ENCODE data around the gene CRTC1.

CRTC1 gene

GRCh38 chr19:18776736-18777135, 93.3 kb downstream of the CRTC1 start:
- Histone ChIP-seq H3K9me3 (ENCODE audit: insufficient read depth, low read length) (no peaks in the 10 kb centered on the region), H3K79me2 (ENCODE audit: insufficient read depth, low read length) (no peaks in the 10 kb centered on the region), H3K27ac (ENCODE audit: low read depth, low read length) (no peak overlapping the region), H4K20me1 (ENCODE audit: low read depth, low read length) (no peaks in the 10 kb centered on the region), H3K4me2 (ENCODE audit: low read depth, low read length, poor library complexity, severe bottlenecking) (no peak overlapping the region), H3K9me2 (replicated peaks; ENCODE audit: insufficient read depth, low read length) (no peaks in the 10 kb centered on the region), H3F3A (ENCODE audit: insufficient read depth) (no peaks in the 10 kb centered on the region), H3K36me3 (ENCODE audit: low read length) (no peaks in the 10 kb centered on the region), H2AFZ (ENCODE audit: low read depth, low read length, severe bottlenecking) (no peak overlapping the region), H3K4me3 (ENCODE audit: insufficient read depth, low read length, poor library complexity, severe bottlenecking) (no peak overlapping the region), H3K27me3 (ENCODE audit: low read length) (no peaks in the 10 kb centered on the region), H3K9ac (ENCODE audit: low read length) (no peak overlapping the region)
- no peak for TF ChIP-seq EZH2phosphoT487 (conservative IDR thresholded peaks at IDR 0.05; ENCODE audit: low read length)

- Histone ChIP-seq H3K4me2 (ENCODE audit: low read depth, low read length, poor library complexity, severe bottlenecking) (no peak overlapping the region), H3K9ac (ENCODE audit: low read length) (no peak overlapping the region), H3K36me3 (ENCODE audit: low read length) (no peaks in the 10 kb centered on the region), H2AFZ (ENCODE audit: low read depth, low read length, severe bottlenecking) (no peak overlapping the region), H4K20me1 (ENCODE audit: low read depth, low read length) (no peaks in the 10 kb centered on the region), H3K9me2 (replicated peaks; ENCODE audit: insufficient read depth, low read length) (no peaks in the 10 kb centered on the region), H3K27me3 (ENCODE audit: low read length) (no peaks in the 10 kb centered on the region), H3K4me3 (ENCODE audit: insufficient read depth, low read length, poor library complexity, severe bottlenecking) (no peak overlapping the region), H3K27ac (ENCODE audit: low read depth, low read length) (no peak overlapping the region), H3F3A (ENCODE audit: insufficient read depth) (no peaks in the 10 kb centered on the region), H3K9me3 (ENCODE audit: insufficient read depth, low read length) (no peaks in the 10 kb centered on the region), H3K79me2 (ENCODE audit: insufficient read depth, low read length) (no peaks in the 10 kb centered on the region)
- TF ChIP-seq CTCF (IDR thresholded peaks at IDR 0.05; ENCODE audit: insufficient read depth, low read length, poor library complexity, severe bottlenecking) (no peak), EZH2phosphoT487 (conservative IDR thresholded peaks at IDR 0.05; ENCODE audit: low read length) (no peak)
These were observed 94.0 kb downstream of the CRTC1 start for GRCh38 chr19:18777301-18778075.

- no peak overlapping the region for H3K27ac ChIP-seq (ENCODE audit: low read depth, low read length)
- H3K36me3 ChIP-seq (ENCODE audit: low read length): no peaks in the 10 kb centered on the region
- H3K9me2 ChIP-seq (replicated peaks; ENCODE audit: insufficient read depth, low read length): no peaks in the 10 kb centered on the region
- H3K9me3 ChIP-seq (ENCODE audit: insufficient read depth, low read length): no peaks in the 10 kb centered on the region
- no peaks in the 10 kb centered on the region for H3F3A ChIP-seq (ENCODE audit: insufficient read depth)
- H3K4me3 ChIP-seq (ENCODE audit: insufficient read depth, low read length, poor library complexity, severe bottlenecking): no peak overlapping the region
- H3K79me2 ChIP-seq (ENCODE audit: insufficient read depth, low read length): no peaks in the 10 kb centered on the region
- TF ChIP-seq EZH2phosphoT487 (conservative IDR thresholded peaks at IDR 0.05; ENCODE audit: low read length) (no peak), CTCF (IDR thresholded peaks at IDR 0.05; ENCODE audit: insufficient read depth, low read length, poor library complexity, severe bottlenecking) (no peak)
- no peaks in the 10 kb centered on the region for H3K27me3 ChIP-seq (ENCODE audit: low read length)
- H4K20me1 ChIP-seq (ENCODE audit: low read depth, low read length): no peaks in the 10 kb centered on the region
- H3K9ac ChIP-seq (ENCODE audit: low read length): no peak overlapping the region
- H2AFZ ChIP-seq (ENCODE audit: low read depth, low read length, severe bottlenecking): no peak overlapping the region
- H3K4me2 ChIP-seq (ENCODE audit: low read depth, low read length, poor library complexity, severe bottlenecking): no peak overlapping the region
These were observed 94.6 kb downstream of the CRTC1 start for GRCh38 chr19:18778076-18778389.

GRCh38 chr19:18778826-18779495, 95.5 kb downstream of the CRTC1 start:
- H3K4me3 ChIP-seq (ENCODE audit: insufficient read depth, low read length, poor library complexity, severe bottlenecking): no peak overlapping the region
- no peaks in the 10 kb centered on the region for H3K9me2 ChIP-seq (replicated peaks; ENCODE audit: insufficient read depth, low read length)
- H3K9me3 ChIP-seq (ENCODE audit: insufficient read depth, low read length): no peaks in the 10 kb centered on the region
- H3K9ac ChIP-seq (ENCODE audit: low read length): no peak overlapping the region
- no peak overlapping the region for H3K27ac ChIP-seq (ENCODE audit: low read depth, low read length)
- H2AFZ ChIP-seq (ENCODE audit: low read depth, low read length, severe bottlenecking): no peak overlapping the region
- H3K79me2 ChIP-seq (ENCODE audit: insufficient read depth, low read length): no peaks in the 10 kb centered on the region
- H4K20me1 ChIP-seq (ENCODE audit: low read depth, low read length): no peaks in the 10 kb centered on the region
- H3K36me3 ChIP-seq (ENCODE audit: low read length): no peaks in the 10 kb centered on the region
- no peaks in the 10 kb centered on the region for H3F3A ChIP-seq (ENCODE audit: insufficient read depth)
- no peaks in the 10 kb centered on the region for H3K27me3 ChIP-seq (ENCODE audit: low read length)
- no peak overlapping the region for H3K4me2 ChIP-seq (ENCODE audit: low read depth, low read length, poor library complexity, severe bottlenecking)
- no peak for TF ChIP-seq CTCF (IDR thresholded peaks at IDR 0.05; ENCODE audit: insufficient read depth, low read length, poor library complexity, severe bottlenecking)
- no peak for TF ChIP-seq EZH2phosphoT487 (conservative IDR thresholded peaks at IDR 0.05; ENCODE audit: low read length)

Measured in SU-DHL-6 (cell line).